Hippocampal formation (tissue), 2 donors: ENCODE data around the gene SLC22A12.

Experiments
- DNase-seq, 2 donors: peaks; one replicate each; lab custom pipeline; 2025; lab: John Stamatoyannopoulos, UW

The SLC22A12 gene

GRCh38 chr11:64647019-64647779 is 56.2 kb downstream of the SLC22A12 start:
- no peak for DNase-seq

- no peak for DNase-seq
These were observed 57.5 kb downstream of the SLC22A12 start for GRCh38 chr11:64648551-64648950.

GRCh38 chr11:64649291-64649697 is 58.3 kb downstream of the SLC22A12 start:
- DNase-seq, result no peak

- peak; percentile 14 to 21 for DNase-seq
These were observed 60.0 kb downstream of the SLC22A12 start for GRCh38 chr11:64650923-64651523.
